GM12878 (cell line): Measurements from ENCODE around the gene SCARF2. TPM values are rescaled to one million over a fixed set of nuclear protein-coding genes. Genes with fewer than 3 reads are reported as not detected.

Experiments used
- ATAC-seq: fragments of 200-7000 bp; cut with Tn5 transposase; 3 replicates; pipeline ENCODE4 v1.9.1; 2020; ENCODE audit warnings: mild to moderate bottlenecking, moderate library complexity
- BruUV-seq: library from RNA; stranded (reverse); fragments of 400-500 nt; replicated peaks from 2 replicates; lab custom pipeline; 2021; lab: Mats Ljungman, UMichigan
- CTCF ChIA-PET: fragments of 300-600 bp; sonication (Branson Sonifier 250); formaldehyde crosslinking; extraction: SDS; loops from one replicate; lab custom pipeline; 2021; ENCODE audit warnings: inconsistent platforms; lab: Yijun Ruan, JAX
- POLR2A ChIA-PET: fragments of 350-600 bp; formaldehyde crosslinking; extraction: SDS; loops from one replicate; lab custom pipeline; 2021; ENCODE audit warnings: inconsistent platforms; lab: Charles Lee
- RAD21 ChIA-PET: fragments of 300-600 bp; sonication (Branson Sonifier 250); formaldehyde crosslinking; loops from one replicate; lab custom pipeline; 2023; ENCODE audit warnings: antibody characterized with exemption; ENCODE audit not compliant: unreplicated experiment; lab: Charles Lee
- SMC1A ChIA-PET: fragments of 300-600 bp; sonication (Branson Sonifier 250); formaldehyde crosslinking; loops from one replicate; lab custom pipeline; 2023; ENCODE audit not compliant: unreplicated experiment, uncharacterized antibody; lab: Charles Lee
- DNase-seq: peaks from one replicate; pipeline ENCODE4 v3.0.0-alpha.2; 2011; ENCODE audit warnings: low read depth, low spot score
- FAIRE-seq: peaks from 3 replicates; lab custom pipeline; 2011; peaks lifted over from hg19 to GRCh38; lab: Jason Lieb, UNC
- H2AFZ ChIP-seq: 2 replicates; pipeline ENCODE4 v1.6.0; 2011; ENCODE audit warnings: low read depth, low read length, control low read depth; ENCODE audit not compliant: control insufficient read depth
- H3K27ac ChIP-seq: 2 replicates; pipeline ENCODE4 v1.5.1; 2011; ENCODE audit warnings: control low read depth; ENCODE audit not compliant: control insufficient read depth, insufficient read depth
- H3K27me3 ChIP-seq, 2 experiments: replicated peaks in 1 of 2; 2 replicates each; pipeline versions ENCODE4 v1.6.0 to v1.6.1; 2011; ENCODE audit warnings: low read length in 1 of 2; ENCODE audit not compliant: control insufficient read depth in 2 of 2, insufficient read depth in 2 of 2
- H3K36me3 ChIP-seq, 2 experiments: 2 replicates each; pipeline ENCODE4 v1.5.1; 2011; ENCODE audit warnings: low read length in 1 of 2; ENCODE audit not compliant: control insufficient read depth in 2 of 2, insufficient read depth in 2 of 2
- H3K4me1 ChIP-seq: 2 replicates; pipeline ENCODE4 v1.6.1; 2011; ENCODE audit warnings: mild to moderate bottlenecking, low read length, moderate library complexity, mixed read lengths; ENCODE audit not compliant: control insufficient read depth, insufficient read depth
- H3K4me2 ChIP-seq: 2 replicates; pipeline ENCODE4 v1.6.0; 2011; ENCODE audit warnings: control low read depth; ENCODE audit not compliant: control insufficient read depth, insufficient read depth
- H3K4me3 ChIP-seq: fragments of 200-600 bp; sonication (generic); 2 replicates; pipeline ENCODE4 v1.5.1; 2016
- H3K79me2 ChIP-seq: 2 replicates; pipeline ENCODE4 v1.6.0; 2011; ENCODE audit warnings: low read length; ENCODE audit not compliant: control insufficient read depth, insufficient read depth
- H3K9ac ChIP-seq: 2 replicates; pipeline ENCODE4 v1.8.0; 2011; ENCODE audit warnings: low read length, control low read depth, mixed read lengths; ENCODE audit not compliant: control insufficient read depth, insufficient read depth
- H3K9me3 ChIP-seq: replicated peaks from 3 replicates; pipeline ENCODE4 v1.5.1; 2011; ENCODE audit warnings: mild to moderate bottlenecking, low read length; ENCODE audit not compliant: control insufficient read depth, insufficient read depth
- H4K20me1 ChIP-seq: 2 replicates; pipeline ENCODE4 v1.6.0; 2011; ENCODE audit not compliant: control insufficient read depth, insufficient read depth
- BACH1 ChIP-seq: fragments of 450-650 bp; IDR thresholded peaks from 2 replicates; pipeline ENCODE4 v1.6.1; 2017; ENCODE audit warnings: mild to moderate bottlenecking, borderline replicate concordance
- BCL11A ChIP-seq: IDR thresholded peaks from 2 replicates; pipeline ENCODE4 v1.6.1; 2011; ENCODE audit warnings: low read depth, low read length
- BRCA1 ChIP-seq: IDR thresholded peaks from 2 replicates; pipeline ENCODE4 v1.6.1; 2011; ENCODE audit warnings: low read depth, low read length, improper control_type of control experiment
- CEBPZ ChIP-seq: fragments of 150-350 bp; IDR thresholded peaks from 2 replicates; pipeline ENCODE4 v1.6.1; 2016; ENCODE audit warnings: low read depth, low read length
- CHD2 ChIP-seq: IDR thresholded peaks from 2 replicates; pipeline ENCODE4 v1.6.1; 2011; ENCODE audit warnings: low read depth, low read length, improper control_type of control experiment, borderline replicate concordance
- FOS ChIP-seq: IDR thresholded peaks from 3 replicates; pipeline ENCODE4 v1.6.1; 2011; ENCODE audit warnings: borderline replicate concordance; ENCODE audit not compliant: insufficient read length; ENCODE audit errors: extremely low read depth
- HDGF ChIP-seq: fragments of 450-650 bp; IDR thresholded peaks from 2 replicates; pipeline ENCODE4 v1.6.1; 2016; ENCODE audit warnings: antibody characterized with exemption
- JUNB ChIP-seq: IDR thresholded peaks from 2 replicates; pipeline ENCODE4 v1.6.1; 2016; ENCODE audit warnings: antibody characterized with exemption, mild to moderate bottlenecking
- JUND ChIP-seq: IDR thresholded peaks from 2 replicates; pipeline ENCODE4 v1.6.1; 2012; ENCODE audit warnings: low read depth, mild to moderate bottlenecking, low read length, improper control_type of control experiment, moderate library complexity
- PAX8 ChIP-seq: fragments of 450-650 bp; IDR thresholded peaks from 2 replicates; pipeline ENCODE4 v1.6.1; 2017; ENCODE audit warnings: mild to moderate bottlenecking, moderate library complexity
- POLR2A ChIP-seq: IDR thresholded peaks from 2 replicates; pipeline ENCODE4 v1.6.1; 2011; ENCODE audit warnings: low read depth, mild to moderate bottlenecking, low read length
- RBBP5 ChIP-seq: fragments of 200-600 bp; sonication (generic); conservative IDR thresholded peaks from 2 replicates; pipeline ENCODE4 v1.6.1; 2016
- SIX5 ChIP-seq: IDR thresholded peaks from 2 replicates; pipeline ENCODE4 v1.6.1; 2011; ENCODE audit warnings: mild to moderate bottlenecking, low read depth, low read length, moderate library complexity; ENCODE audit not compliant: severe bottlenecking
- SMC3 ChIP-seq: IDR thresholded peaks from 2 replicates; pipeline ENCODE4 v1.6.1; 2011; ENCODE audit warnings: low read length, improper control_type of control experiment, borderline replicate concordance
- TCF7 ChIP-seq: IDR thresholded peaks from 2 replicates; pipeline ENCODE4 v1.6.1; 2014; ENCODE audit warnings: antibody characterized with exemption, borderline replicate concordance
- YY1 ChIP-seq: IDR thresholded peaks from 2 replicates; pipeline ENCODE4 v1.6.1; 2011; ENCODE audit warnings: low read depth, mild to moderate bottlenecking, low read length
- ZNF207 ChIP-seq: fragments of 450-650 bp; IDR thresholded peaks from 2 replicates; pipeline ENCODE4 v1.6.1; 2014; ENCODE audit warnings: antibody characterized with exemption, mild to moderate bottlenecking, borderline replicate concordance
- ZSCAN29 ChIP-seq: fragments of 450-650 bp; IDR thresholded peaks from 2 replicates; pipeline ENCODE4 v1.6.1; 2017; ENCODE audit warnings: mild to moderate bottlenecking, moderate library complexity
- WGBS: methylation state at CpG from one replicate; pipeline ENCODE4 v1.1.6; 2016; ENCODE audit warnings: low lambda C conversion rate; ENCODE audit not compliant: insufficient replicate concordance, insufficient coverage; ENCODE audit errors: missing lambda C conversion rate; 5-methylcytosine and 5-hydroxymethylcytosine counted together
- in situ Hi-C: fragments of 300-500 bp; cut with MboI; formaldehyde crosslinking; loops from 9 replicates; pipeline ENCODE4 v1.14.3; 2018; ENCODE audit warnings: mixed read lengths
- intact Hi-C: fragments of 100-400 bp; cut with micrococcal nuclease; formaldehyde crosslinking; loops from one replicate; pipeline ENCODE4 v1.14.2; 2022; ENCODE audit not compliant: unreplicated experiment
- polyA plus RNA-seq, 11 experiments: library from polyadenylated mRNA; depleted of rRNA in 4 of 11; unstranded in 6 of 11; stranded (reverse) in 5 of 11; fragments of >200 nt; fragmentation: Nextera tagmentation in 4 of 11; fragmentation: Illumina TruSeq in 1 of 11; extraction: Ambion mirVana in 4 of 11; extraction: Trizol in 1 of 11; gene quantifications; 1 replicate in 1 of 11; 2 replicates in 10 of 11; pipeline versions ENCODE4 v1.2.1 to v1.2.3, GENCODE V29; 2011 to 2016; ENCODE audit warnings: inconsistent platforms in 2 of 11, missing spikeins in 2 of 11, low read depth in 1 of 11
- total RNA-seq, 4 experiments: library from RNA; depleted of rRNA in 3 of 4; stranded (reverse); fragments of >200 nt in 3 of 4; fragmentation: Illumina TruSeq in 1 of 4; extraction: Trizol in 1 of 4; gene quantifications; 2 replicates each; pipeline versions ENCODE4 v1.2.1 to v1.2.3, GENCODE V29; 2013 to 2021
- TF ChIP-seq, protein P1 (sequence below): IDR thresholded peaks from 2 replicates; pipeline ENCODE4 v1.6.1; 2012; ENCODE audit warnings: low read length, inconsistent platforms

The SCARF2 gene
- total and polyA plus RNA-seq, 10 of the 15 experiments (the other 5 are each of a cell fraction or from before 2014, with no cell fraction given), result 0.01 to 0.74 (median 0.17) TPM; not detected in 5

DNA sequence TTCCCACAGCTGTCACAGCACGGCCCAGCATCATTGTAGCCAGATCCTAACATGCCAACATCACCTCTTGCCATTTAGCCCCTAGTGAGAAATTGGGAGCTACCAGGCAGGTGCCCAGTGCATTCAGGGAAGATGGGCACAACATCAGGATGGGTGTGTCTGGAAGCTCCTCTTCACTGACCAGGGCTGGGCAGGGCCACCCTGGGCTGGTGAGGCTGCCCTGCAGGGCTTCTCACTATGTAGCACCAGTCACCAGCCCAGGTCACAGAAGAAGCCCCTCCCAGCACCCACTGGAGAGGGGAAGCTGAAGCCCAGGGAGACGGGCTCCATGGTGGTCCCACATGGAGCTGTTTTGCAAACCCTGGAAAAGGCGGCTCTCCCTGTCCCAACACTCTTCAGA lies 29.8 kb downstream of the SCARF2 start:
- H3K9me3 ChIP-seq, result no peaks in the 10 kb centered on the region
- 77% methylated on average over 3 of the region's 3 CpGs for WGBS
- ChIA-PET POLR2A (interaction anchor here (0.8 kb wide), 1 partner anchor 9 kb away, joined by 5 read pairs; no protein-coding TSS in a partner anchor), CTCF (interaction anchor here (0.8 to 1.4 kb wide), 2 partner anchors 11 to 48 kb away, joined by 3 to 6 read pairs; no protein-coding TSS in a partner anchor), SMC1A (no interaction called here), RAD21 (no interaction called here)
- no TSS peak for BruUV-seq
- ATAC-seq (no peak), FAIRE-seq (no peak), DNase-seq (no peak)
- H3K4me2 ChIP-seq, result no peak overlapping the region
- no peak overlapping the region for H3K9ac ChIP-seq
- intact Hi-C loops, result no loop called here
- no peak overlapping the region for H2AFZ ChIP-seq
- no peaks in the 10 kb centered on the region; a peak in 1 of 4 replicates for H3K27me3 ChIP-seq
- in situ Hi-C loops, result no loop called here
- H3K27ac ChIP-seq, result no peak overlapping the region
- no peaks in the 10 kb centered on the region for H4K20me1 ChIP-seq
- no peak for TF ChIP-seq BACH1
- TF ChIP-seq BCL11A, result no peak
- no peak for TF ChIP-seq FOS
- TF ChIP-seq, protein P1, sequence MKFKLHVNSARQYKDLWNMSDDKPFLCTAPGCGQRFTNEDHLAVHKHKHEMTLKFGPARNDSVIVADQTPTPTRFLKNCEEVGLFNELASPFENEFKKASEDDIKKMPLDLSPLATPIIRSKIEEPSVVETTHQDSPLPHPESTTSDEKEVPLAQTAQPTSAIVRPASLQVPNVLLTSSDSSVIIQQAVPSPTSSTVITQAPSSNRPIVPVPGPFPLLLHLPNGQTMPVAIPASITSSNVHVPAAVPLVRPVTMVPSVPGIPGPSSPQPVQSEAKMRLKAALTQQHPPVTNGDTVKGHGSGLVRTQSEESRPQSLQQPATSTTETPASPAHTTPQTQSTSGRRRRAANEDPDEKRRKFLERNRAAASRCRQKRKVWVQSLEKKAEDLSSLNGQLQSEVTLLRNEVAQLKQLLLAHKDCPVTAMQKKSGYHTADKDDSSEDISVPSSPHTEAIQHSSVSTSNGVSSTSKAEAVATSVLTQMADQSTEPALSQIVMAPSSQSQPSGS, result no peak
- no peak for TF ChIP-seq JUND
- TF ChIP-seq ZNF207, result no peak
- no peak for TF ChIP-seq POLR2A
- TF ChIP-seq BRCA1, result no peak
- no peak for TF ChIP-seq PAX8
- TF ChIP-seq YY1, result no peak
- TF ChIP-seq RBBP5, result no peak
- no peak for TF ChIP-seq HDGF
- no peak for TF ChIP-seq TCF7
- no peak for TF ChIP-seq CHD2
- no peak for TF ChIP-seq CEBPZ
- TF ChIP-seq ZSCAN29, result no peak
- no peak for TF ChIP-seq JUNB
- TF ChIP-seq SIX5, result no peak
- no peak for TF ChIP-seq SMC3
- peaks cover 0 to 6% of the 10 kb centered on the region in 2 experiments; a peak in 3 of 4 replicates for H3K36me3 ChIP-seq
- no peak overlapping the region for H3K4me3 ChIP-seq
- no peaks in the 10 kb centered on the region for H3K4me1 ChIP-seq
- H3K79me2 ChIP-seq, result no peaks in the 10 kb centered on the region
